HCT116 (cell line): ENCODE measurements around the gene WDR83. TPM values are rescaled to one million over a fixed set of nuclear protein-coding genes. Genes with fewer than 3 reads are reported as not detected.

Experiments used
- ATAC-seq: fragments of 200-7000 bp; cut with Tn5 transposase; 2 replicates; pipeline ENCODE4 v1.9.1; 2020; ENCODE audit warnings: mild to moderate bottlenecking, moderate library complexity
- Bru-seq: library from RNA; stranded (reverse); fragments of 400-500 nt; gene quantifications from one replicate; lab custom pipeline; 2021; lab: Mats Ljungman, UMichigan
- BruChase-seq, 2 experiments: library from RNA; stranded (reverse); fragments of 400-500 nt; gene quantifications; one replicate each; lab custom pipeline; 2021; lab: Mats Ljungman, UMichigan
- BruUV-seq: library from RNA; stranded (reverse); fragments of 400-500 nt; replicated peaks from 2 replicates; lab custom pipeline; 2021; lab: Mats Ljungman, UMichigan
- CTCF ChIA-PET: fragments of 300-600 bp; sonication (Branson Sonifier 250); formaldehyde crosslinking; loops from one replicate; lab custom pipeline; 2021; ENCODE audit warnings: antibody characterized with exemption; lab: Charles Lee
- POLR2A ChIA-PET: fragments of 300-600, 350-600 bp; sonication (Branson Sonifier 250); formaldehyde crosslinking; loops from one replicate; lab custom pipeline; 2021; ENCODE audit warnings: antibody characterized with exemption; lab: Charles Lee
- RAD21 ChIA-PET, 2 experiments: fragments of 300-600 bp; sonication (Branson Sonifier 250); formaldehyde crosslinking; loops; one replicate each; lab custom pipeline; 2023; ENCODE audit warnings: low total read pairs in 2 of 2; ENCODE audit not compliant: uncharacterized antibody in 2 of 2, unreplicated experiment in 2 of 2, low non-redundant PET in 1 of 2; lab: Charles Lee
- DNase-seq: peaks from one replicate; pipeline ENCODE4 v3.0.0-alpha.2; 2010; ENCODE audit warnings: low read depth, low spot score
- H2AFZ ChIP-seq: fragments of 200-600 bp; shearing (Covaris generic), sonication (generic); 2 replicates; pipeline ENCODE4 v1.6.1; 2017; ENCODE audit warnings: low read depth, mixed run types, mixed read lengths, antibody characterized with exemption, low read length; ENCODE audit not compliant: poor library complexity, severe bottlenecking
- H3K27ac ChIP-seq: 2 replicates; pipeline ENCODE4 v1.5.1; 2012; ENCODE audit warnings: low read depth, low read length
- H3K27me3 ChIP-seq: fragments of 200-600 bp; sonication (generic); 2 replicates; pipeline ENCODE4 v1.6.1; 2016; ENCODE audit warnings: mixed run types, low read length, mixed read lengths; ENCODE audit not compliant: insufficient read depth
- H3K36me3 ChIP-seq, 2 experiments: fragments of 200-500 bp in 1 of 2; fragments of 200-600 bp in 1 of 2; sonication (Bioruptor generic) in 1 of 2; sonication (generic) in 1 of 2; 2 replicates each; pipeline versions ENCODE4 v1.5.1 to v1.6.1; 2014 to 2016; ENCODE audit warnings: low read length in 2 of 2, inconsistent platforms in 1 of 2, mixed read lengths in 1 of 2, mixed run types in 1 of 2; ENCODE audit not compliant: insufficient read depth in 2 of 2, control insufficient read depth in 1 of 2
- H3K4me1 ChIP-seq, 2 experiments: fragments of 200-600 bp in 1 of 2; sonication (generic) in 1 of 2; 2 replicates each; pipeline versions ENCODE4 v1.5.1 to v1.6.1; 2012 to 2017; ENCODE audit warnings: low read length in 2 of 2, inconsistent platforms in 1 of 2, mild to moderate bottlenecking in 1 of 2, mixed read lengths in 1 of 2, mixed run types in 1 of 2, moderate library complexity in 1 of 2; ENCODE audit not compliant: insufficient read depth in 2 of 2, control insufficient read depth in 1 of 2
- H3K4me2 ChIP-seq: fragments of 200-600 bp; sonication (generic); 2 replicates; pipeline ENCODE4 v1.6.1; 2017; ENCODE audit warnings: mixed run types, low read length, mixed read lengths
- H3K4me3 ChIP-seq, 2 experiments: fragments of 200-600 bp in 1 of 2; sonication (generic) in 1 of 2; replicated peaks in 1 of 2; 2 replicates each; pipeline ENCODE4 v1.5.1; 2011 to 2016; ENCODE audit warnings: low read length in 2 of 2, control low read depth in 1 of 2, low read depth in 1 of 2, mild to moderate bottlenecking in 1 of 2, mixed read lengths in 1 of 2, mixed run types in 1 of 2
- H3K79me2 ChIP-seq: fragments of 200-600 bp; sonication (generic); 2 replicates; pipeline ENCODE4 v1.6.1; 2017; ENCODE audit warnings: mild to moderate bottlenecking, mixed run types, low read length, moderate library complexity, mixed read lengths; ENCODE audit not compliant: insufficient read depth
- H3K9ac ChIP-seq: fragments of 200-600 bp; sonication (generic); 2 replicates; pipeline ENCODE4 v1.6.1; 2016; ENCODE audit warnings: low read length, mixed read lengths
- H3K9me2 ChIP-seq: fragments of 200-600 bp; sonication (generic), shearing (Covaris generic); 2 replicates; pipeline ENCODE4 v1.6.1; 2017; ENCODE audit warnings: mixed run types, mild to moderate bottlenecking, moderate library complexity; ENCODE audit not compliant: insufficient read depth
- H3K9me3 ChIP-seq, 2 experiments: fragments of 200-500 bp in 1 of 2; fragments of 200-600 bp in 1 of 2; sonication (Bioruptor generic) in 1 of 2; sonication (generic) in 1 of 2; 2 replicates each; pipeline ENCODE4 v1.6.1; 2014 to 2017; ENCODE audit warnings: low read length in 2 of 2, mixed read lengths in 2 of 2, inconsistent platforms in 1 of 2, low read depth in 1 of 2, mild to moderate bottlenecking in 1 of 2, mixed run types in 1 of 2, moderate library complexity in 1 of 2; ENCODE audit not compliant: control insufficient read depth in 1 of 2, insufficient read depth in 1 of 2
- H4K20me1 ChIP-seq: fragments of 200-600 bp; sonication (generic), shearing (Covaris generic); 2 replicates; pipeline ENCODE4 v1.6.1; 2017; ENCODE audit warnings: mixed run types, mild to moderate bottlenecking, moderate library complexity; ENCODE audit not compliant: insufficient read depth
- ATF3 ChIP-seq: IDR thresholded peaks from 2 replicates; pipeline ENCODE4 v1.6.1; 2012
- EGR1 ChIP-seq: IDR thresholded peaks from 2 replicates; pipeline ENCODE4 v1.6.1; 2012; ENCODE audit warnings: low read depth
- ELF1 ChIP-seq: IDR thresholded peaks from 2 replicates; pipeline ENCODE4 v1.6.1; 2012; ENCODE audit warnings: low read depth, borderline replicate concordance
- MAX ChIP-seq: IDR thresholded peaks from 2 replicates; pipeline ENCODE4 v1.6.1; 2012
- POLR2A ChIP-seq: IDR thresholded peaks from 2 replicates; pipeline ENCODE4 v1.7.0; 2011; ENCODE audit warnings: borderline replicate concordance; ENCODE audit not compliant: insufficient read depth, insufficient read length; ENCODE audit errors: extremely low read depth
- POLR2AphosphoS5 ChIP-seq: IDR thresholded peaks from 2 replicates; pipeline ENCODE4 v1.6.1; 2011; ENCODE audit warnings: mild to moderate bottlenecking, low read depth, low read length, moderate library complexity
- RAD21 ChIP-seq: IDR thresholded peaks from 2 replicates; pipeline ENCODE4 v1.6.1; 2012; ENCODE audit warnings: low read depth, mild to moderate bottlenecking
- SIN3A ChIP-seq: IDR thresholded peaks from 2 replicates; pipeline ENCODE4 v1.6.1; 2012; ENCODE audit warnings: low read depth
- SP1 ChIP-seq: IDR thresholded peaks from 2 replicates; pipeline ENCODE4 v1.6.1; 2012; ENCODE audit warnings: low read depth
- SRF ChIP-seq: IDR thresholded peaks from 2 replicates; pipeline ENCODE4 v1.6.1; 2012; ENCODE audit warnings: low read depth
- ZFX ChIP-seq: fragments of 450-650 bp; IDR thresholded peaks from 2 replicates; pipeline ENCODE4 v1.6.1; 2017
- intact Hi-C: fragments of 100-400 bp; cut with micrococcal nuclease; formaldehyde crosslinking; loops from 2 replicates; pipeline ENCODE4 v1.10.0; 2022
- long read RNA-seq: library from polyadenylated mRNA; unstranded; transcript quantifications from one replicate; pipeline ENCODE4 v2.0.0, GENCODE V29; 2021; ENCODE audit not compliant: unreplicated experiment
- polyA plus RNA-seq: library from polyadenylated mRNA; unstranded; fragments of >200 nt; gene quantifications from 2 replicates; pipeline ENCODE4 v1.2.1, GENCODE V29; 2012; ENCODE audit warnings: missing spikeins
- total RNA-seq: library from RNA; stranded (reverse); gene quantifications from one replicate; pipeline ENCODE4 v1.2.1, GENCODE V29; 2021; ENCODE audit not compliant: unreplicated experiment

Gene WDR83, protein sequence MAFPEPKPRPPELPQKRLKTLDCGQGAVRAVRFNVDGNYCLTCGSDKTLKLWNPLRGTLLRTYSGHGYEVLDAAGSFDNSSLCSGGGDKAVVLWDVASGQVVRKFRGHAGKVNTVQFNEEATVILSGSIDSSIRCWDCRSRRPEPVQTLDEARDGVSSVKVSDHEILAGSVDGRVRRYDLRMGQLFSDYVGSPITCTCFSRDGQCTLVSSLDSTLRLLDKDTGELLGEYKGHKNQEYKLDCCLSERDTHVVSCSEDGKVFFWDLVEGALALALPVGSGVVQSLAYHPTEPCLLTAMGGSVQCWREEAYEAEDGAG
- total RNA-seq (20.1 TPM), Bru-seq, nascent RNA (percentile 48 among the genes with signal in this experiment), BruChase-seq, experiment 1, labeled RNA remaining after a 6-hour chase (percentile 55 among the genes with signal in this experiment), BruChase-seq, experiment 2, labeled RNA remaining after a 2-hour chase (percentile 50 among the genes with signal in this experiment)
- 17.9 and 22.8 TPM in 2 replicates for polyA plus RNA-seq
- long read RNA-seq, partial matches to known transcripts: 16 of 26 reads
- long read RNA-seq, other reads (novel, unspliced or antisense): 6 of 26 reads

DNA sequence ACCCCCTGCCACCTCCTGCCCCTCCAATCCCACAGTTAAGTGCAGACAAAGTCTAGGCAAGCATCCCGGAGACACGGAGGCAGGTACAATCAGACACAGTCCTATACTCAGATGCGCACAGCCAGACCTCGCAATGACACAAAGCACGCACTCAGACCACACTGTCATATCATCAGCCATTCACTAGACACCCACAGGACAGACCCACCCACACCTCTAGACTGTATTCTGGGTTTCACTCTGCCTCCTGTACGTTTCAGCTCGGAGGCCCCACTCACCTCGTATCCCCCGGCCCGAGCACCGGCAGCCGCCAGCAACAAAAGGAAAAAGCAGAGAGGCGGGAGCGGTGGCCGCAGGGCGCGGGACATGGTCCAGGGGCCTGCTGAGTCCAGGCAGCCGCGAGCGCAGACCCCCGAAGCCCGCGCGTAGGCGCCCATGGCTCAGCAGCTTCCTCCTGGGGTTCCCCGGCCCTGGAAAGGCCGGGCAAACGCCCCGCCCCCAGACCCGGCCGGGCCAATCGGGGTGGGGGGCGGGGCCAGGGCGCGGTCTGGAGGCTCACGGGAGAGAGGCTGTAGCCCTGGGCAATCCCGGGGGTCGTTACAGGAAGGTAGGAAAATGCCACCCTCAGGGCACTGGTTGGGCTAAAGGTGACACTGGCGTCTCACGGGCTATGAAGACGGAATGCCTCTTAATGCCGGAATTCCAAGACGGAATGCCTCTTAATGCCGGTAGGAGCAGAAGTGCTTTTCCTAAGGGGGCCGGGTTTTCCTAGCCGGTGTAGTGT, at the start of gene WDR83, which contains the start of gene MAN2B1:
Gene WDR83, plus strand, starts transcription at position 543 of the 784 bp plus-strand sequence. CDS start 2,984 bp downstream, outside the sequence.
Gene MAN2B1, minus strand, starts transcription at position 478 of the 784 bp plus-strand sequence. Its CDS starts 41 bp downstream, at position 437.
- ChIA-PET CTCF (interaction anchor here (1.2 kb wide), 1 partner anchor 55 kb away, joined by 3 read pairs; no protein-coding TSS in a partner anchor), RAD21 (interaction anchor here in 1 of 2 experiments (0.6 kb wide), 1 partner anchor 99 kb away, joined by 4 read pairs; no protein-coding TSS in a partner anchor), POLR2A (no interaction called here)
- Histone ChIP-seq H3K27me3 (no peaks in the 10 kb centered on the region), H3K4me1 (peaks cover 19 to 37% of the 10 kb centered on the region in 2 experiments), H3K9me3 (no peaks in the 10 kb centered on the region), H3K27ac (peak within 1 kb of the TSS; percentile 58), H3K36me3 (peaks cover 0 to 10% of the 10 kb centered on the region in 2 experiments; a peak in 2 of 4 replicates), H3K4me3 (peak within 1 kb of the TSS; percentile 61 to 84), H4K20me1 (no peaks in the 10 kb centered on the region), H2AFZ (peak within 1 kb of the TSS; percentile 22), H3K9ac (peak within 1 kb of the TSS; percentile 76), H3K9me2 (no peaks in the 10 kb centered on the region), H3K79me2 (peaks cover 28% of the 10 kb centered on the region; the same call in 1 of the 2 replicates), H3K4me2 (peak within 1 kb of the TSS; percentile 92)
- BruUV-seq: no TSS peak
- ATAC-seq: peak; percentile 81
- intact Hi-C loops: loop anchor here (5.0 to 10.0 kb wide), 2 partner anchors 54 to 742 kb away; partner anchors contain the start of genes ZNF490, ZNF700 and ZNF791
- no peak for TF ChIP-seq SIN3A
- no peak for TF ChIP-seq ELF1
- peak; percentile 43; the same call in 1 of the 2 replicates for TF ChIP-seq ZFX
- TF ChIP-seq ATF3: no peak
- TF ChIP-seq MAX: no peak
- TF ChIP-seq SRF: no peak
- no peak for TF ChIP-seq EGR1
- TF ChIP-seq RAD21: no peak
- peak; percentile 50; the same call in 1 of the 2 replicates for TF ChIP-seq POLR2AphosphoS5
- no peak for TF ChIP-seq SP1
- no peak for TF ChIP-seq POLR2A
- DNase-seq: no peak
